ENCODE measurements around the gene ROR1.

ROR1 gene

DNA sequence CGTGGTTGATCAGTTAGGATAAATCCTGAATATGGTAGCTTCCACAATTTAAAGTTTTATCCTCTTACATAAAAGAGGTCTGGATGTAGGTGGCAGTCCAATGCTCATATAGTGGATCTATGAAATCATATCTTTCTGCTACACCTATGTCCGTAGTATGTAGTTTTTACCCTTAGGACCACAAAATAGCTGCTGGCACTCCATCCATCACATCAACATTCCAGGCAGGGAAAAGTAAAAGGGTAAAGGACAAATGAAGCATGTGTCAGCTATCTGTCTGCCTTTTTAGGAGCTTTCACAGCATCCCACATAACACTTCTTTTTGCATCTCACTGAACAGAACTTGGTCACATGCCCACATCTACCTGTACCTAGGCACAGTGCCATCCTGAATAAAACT is 184.7 kb downstream of the ROR1 start:
- POLR2A ChIA-PET = no interaction called here
- Histone ChIP-seq H3K27ac (ENCODE audit: extremely low read depth, low read depth, low read length) (no peak overlapping the region), H3K4me1 (ENCODE audit: control insufficient read depth, insufficient read depth, low read length) (no peaks in the 10 kb centered on the region), H3K36me3 (ENCODE audit: control insufficient read depth in 2 of 2, insufficient read depth in 1 of 2, low read length in 2 of 2) (no peaks in the 10 kb centered on the region), H3K4me3 (ENCODE audit: low read depth, low read length) (no peak overlapping the region), H3K9me3 (ENCODE audit: control insufficient read depth, insufficient read depth, low read depth, low read length) (no peaks in the 10 kb centered on the region)
- CTCF ChIA-PET = no interaction called here
- TF ChIP-seq, protein P1, sequence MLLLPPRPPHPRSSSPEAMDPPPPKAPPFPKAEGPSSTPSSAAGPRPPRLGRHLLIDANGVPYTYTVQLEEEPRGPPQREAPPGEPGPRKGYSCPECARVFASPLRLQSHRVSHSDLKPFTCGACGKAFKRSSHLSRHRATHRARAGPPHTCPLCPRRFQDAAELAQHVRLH (tag by site-specific recombination; IDR thresholded peaks at IDR 0.05) = 0 out of 2 replicates have a peak, but pooled peaks have one; percentile 44
- TF ChIP-seq KLF16 (tag by site-specific recombination; IDR thresholded peaks at IDR 0.05) = no peak
- peak; percentile 13 for TF ChIP-seq SETDB1 (IDR thresholded peaks at IDR 0.05; ENCODE audit: insufficient read length, low read length)
- TF ChIP-seq REPIN1 (tag by site-specific recombination; IDR thresholded peaks at IDR 0.05; ENCODE audit: low read depth) = no peak

DNA sequence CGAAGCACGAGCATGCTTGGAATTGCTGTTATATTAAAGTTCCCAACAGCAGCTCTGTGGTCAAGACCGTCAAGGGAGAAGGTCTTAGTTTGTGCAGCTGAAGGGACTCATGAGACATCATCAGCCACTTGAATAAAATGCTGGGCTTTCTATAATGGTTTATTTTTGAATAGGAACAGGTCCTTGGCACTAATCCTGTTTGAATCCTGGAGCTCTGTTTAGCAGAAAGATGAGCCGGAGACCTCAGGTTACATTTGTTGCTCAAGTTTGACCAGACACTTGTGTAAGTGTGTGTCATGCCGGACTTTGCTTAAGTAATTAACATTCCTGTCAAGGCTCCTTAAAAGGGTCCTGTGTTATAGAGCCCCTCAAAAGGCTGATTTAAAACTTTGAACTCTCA is 186.5 kb downstream of the ROR1 start:
- ChIA-PET POLR2A (no interaction called here), CTCF (no interaction called here)

DNA sequence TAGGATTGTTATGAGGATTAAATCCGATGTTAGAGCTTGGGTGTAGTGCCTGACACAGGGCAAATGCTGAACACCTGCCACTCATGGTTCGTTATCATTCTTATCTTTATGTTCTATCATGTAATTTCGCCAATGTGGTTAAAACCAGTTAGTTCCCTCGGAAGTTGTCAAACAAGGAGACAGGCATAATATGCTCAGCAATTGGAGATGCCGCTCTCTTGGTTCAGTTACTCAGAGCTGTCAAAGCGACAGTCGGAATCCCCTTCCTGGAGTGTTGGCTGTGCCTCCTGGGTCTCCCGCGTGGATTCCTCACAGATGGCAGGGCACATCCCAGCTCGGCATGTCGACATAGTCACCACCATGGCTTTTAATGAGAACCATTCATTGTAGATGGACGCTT is 192.2 kb downstream of the ROR1 start:
- TF ChIP-seq ZBTB17 (tag by site-specific recombination; IDR thresholded peaks at IDR 0.05) = no peak
- TF ChIP-seq PRDM1 (tag by site-specific recombination; IDR thresholded peaks at IDR 0.05) = no peak
- TF ChIP-seq ZNF423 (tag by site-specific recombination; IDR thresholded peaks at IDR 0.05) = no peak
- TF ChIP-seq ZNF121 (tag by site-specific recombination; IDR thresholded peaks at IDR 0.05) = no peak
- no peak for TF ChIP-seq ZNF777 (tag by site-specific recombination; IDR thresholded peaks at IDR 0.05; ENCODE audit: borderline replicate concordance)
- no peak for TF ChIP-seq ZNF677 (tag by site-specific recombination; IDR thresholded peaks at IDR 0.05)
- TF ChIP-seq SCRT2 (tag by site-specific recombination; IDR thresholded peaks at IDR 0.05) = no peak
- no peak for TF ChIP-seq ZNF324 (tag by site-specific recombination; IDR thresholded peaks at IDR 0.05)
- no peak for TF ChIP-seq ZNF366 (tag by site-specific recombination; conservative IDR thresholded peaks at IDR 0.05)
- no peak for TF ChIP-seq ZEB2 (tag by site-specific recombination; IDR thresholded peaks at IDR 0.05)
- H3K36me3 ChIP-seq (ENCODE audit: control insufficient read depth in 2 of 2, insufficient read depth in 1 of 2, low read length in 2 of 2) = no peaks in the 10 kb centered on the region
- ChIA-PET CTCF (interaction anchor here (0.6 kb wide), 1 partner anchor 274 kb away, joined by 4 read pairs; no protein-coding TSS in a partner anchor), POLR2A (no interaction called here)
- H3K27ac ChIP-seq (ENCODE audit: extremely low read depth, low read depth, low read length) = no peak overlapping the region
- H3K9me3 ChIP-seq (ENCODE audit: control insufficient read depth, insufficient read depth, low read depth, low read length) = no peaks in the 10 kb centered on the region
- H3K4me3 ChIP-seq (ENCODE audit: low read depth, low read length) = no peak overlapping the region
- no peaks in the 10 kb centered on the region for H3K4me1 ChIP-seq (ENCODE audit: control insufficient read depth, insufficient read depth, low read length)

More for the DNA sequence above, 186.5 kb downstream of the ROR1 start:
- TF ChIP-seq ZBTB8A (tag by site-specific recombination; IDR thresholded peaks at IDR 0.05) (no peak), ZNF133 (tag by site-specific recombination; IDR thresholded peaks at IDR 0.05) (no peak), ZBTB21 (tag by site-specific recombination; IDR thresholded peaks at IDR 0.05) (no peak), ZNF341 (tag by site-specific recombination; IDR thresholded peaks at IDR 0.05; ENCODE audit: low read depth) (no peak), HOXA7 (CRISPR knock-in tag; IDR thresholded peaks at IDR 0.05; ENCODE audit: borderline replicate concordance) (no peak), ZNF530 (tag by site-specific recombination; IDR thresholded peaks at IDR 0.05; ENCODE audit: low read depth) (no peak), SALL2 (tag by site-specific recombination; IDR thresholded peaks at IDR 0.05; ENCODE audit: borderline replicate concordance) (no peak), ZNF169 (tag by site-specific recombination; IDR thresholded peaks at IDR 0.05) (no peak), ZNF664 (tag by site-specific recombination; IDR thresholded peaks at IDR 0.05) (no peak), ZNF366 (tag by site-specific recombination; conservative IDR thresholded peaks at IDR 0.05) (no peak), SETDB1 (IDR thresholded peaks at IDR 0.05; ENCODE audit: insufficient read length, low read length) (no peak), SP2 (tag by site-specific recombination; IDR thresholded peaks at IDR 0.05) (no peak), ZFHX2 (tag by site-specific recombination; conservative IDR thresholded peaks at IDR 0.05) (no peak), ZNF623 (tag by site-specific recombination; IDR thresholded peaks at IDR 0.05) (no peak)
- TF ChIP-seq, protein P2, sequence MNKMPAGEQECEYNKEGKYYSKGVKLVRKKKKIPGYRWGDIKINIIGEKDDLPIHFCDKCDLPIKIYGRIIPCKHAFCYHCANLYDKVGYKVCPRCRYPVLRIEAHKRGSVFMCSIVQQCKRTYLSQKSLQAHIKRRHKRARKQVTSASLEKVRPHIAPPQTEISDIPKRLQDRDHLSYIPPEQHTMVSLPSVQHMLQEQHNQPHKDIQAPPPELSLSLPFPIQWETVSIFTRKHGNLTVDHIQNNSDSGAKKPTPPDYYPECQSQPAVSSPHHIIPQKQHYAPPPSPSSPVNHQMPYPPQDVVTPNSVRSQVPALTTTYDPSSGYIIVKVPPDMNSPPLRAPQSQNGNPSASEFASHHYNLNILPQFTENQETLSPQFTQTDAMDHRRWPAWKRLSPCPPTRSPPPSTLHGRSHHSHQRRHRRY (tag by site-specific recombination; IDR thresholded peaks at IDR 0.05) = no peak
- TF ChIP-seq, protein P3, sequence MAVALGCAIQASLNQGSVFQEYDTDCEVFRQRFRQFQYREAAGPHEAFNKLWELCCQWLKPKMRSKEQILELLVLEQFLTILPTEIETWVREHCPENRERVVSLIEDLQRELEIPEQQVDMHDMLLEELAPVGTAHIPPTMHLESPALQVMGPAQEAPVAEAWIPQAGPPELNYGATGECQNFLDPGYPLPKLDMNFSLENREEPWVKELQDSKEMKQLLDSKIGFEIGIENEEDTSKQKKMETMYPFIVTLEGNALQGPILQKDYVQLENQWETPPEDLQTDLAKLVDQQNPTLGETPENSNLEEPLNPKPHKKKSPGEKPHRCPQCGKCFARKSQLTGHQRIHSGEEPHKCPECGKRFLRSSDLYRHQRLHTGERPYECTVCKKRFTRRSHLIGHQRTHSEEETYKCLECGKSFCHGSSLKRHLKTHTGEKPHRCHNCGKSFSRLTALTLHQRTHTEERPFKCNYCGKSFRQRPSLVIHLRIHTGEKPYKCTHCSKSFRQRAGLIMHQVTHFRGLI (tag by site-specific recombination; IDR thresholded peaks at IDR 0.05) = no peak
- TF ChIP-seq, protein P4, sequence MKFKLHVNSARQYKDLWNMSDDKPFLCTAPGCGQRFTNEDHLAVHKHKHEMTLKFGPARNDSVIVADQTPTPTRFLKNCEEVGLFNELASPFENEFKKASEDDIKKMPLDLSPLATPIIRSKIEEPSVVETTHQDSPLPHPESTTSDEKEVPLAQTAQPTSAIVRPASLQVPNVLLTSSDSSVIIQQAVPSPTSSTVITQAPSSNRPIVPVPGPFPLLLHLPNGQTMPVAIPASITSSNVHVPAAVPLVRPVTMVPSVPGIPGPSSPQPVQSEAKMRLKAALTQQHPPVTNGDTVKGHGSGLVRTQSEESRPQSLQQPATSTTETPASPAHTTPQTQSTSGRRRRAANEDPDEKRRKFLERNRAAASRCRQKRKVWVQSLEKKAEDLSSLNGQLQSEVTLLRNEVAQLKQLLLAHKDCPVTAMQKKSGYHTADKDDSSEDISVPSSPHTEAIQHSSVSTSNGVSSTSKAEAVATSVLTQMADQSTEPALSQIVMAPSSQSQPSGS (tag by site-specific recombination; IDR thresholded peaks at IDR 0.05; ENCODE audit: low read depth) = no peak
- Histone ChIP-seq H3K4me1 (ENCODE audit: control insufficient read depth, insufficient read depth, low read length) (no peaks in the 10 kb centered on the region), H3K27ac (ENCODE audit: extremely low read depth, low read depth, low read length) (no peak overlapping the region), H3K36me3 (ENCODE audit: control insufficient read depth in 2 of 2, insufficient read depth in 1 of 2, low read length in 2 of 2) (no peaks in the 10 kb centered on the region), H3K4me3 (ENCODE audit: low read depth, low read length) (no peak overlapping the region), H3K9me3 (ENCODE audit: control insufficient read depth, insufficient read depth, low read depth, low read length) (no peaks in the 10 kb centered on the region)

Data from HEK293 (cell line).